SK-N-SH (cell line): ENCODE data around the gene MON1B. TPM values are rescaled to one million over a fixed set of nuclear protein-coding genes. Genes with fewer than 3 reads are reported as not detected.

ENCODE experiments used
- CTCF ChIA-PET: fragments of 300-600, 350-600 bp; formaldehyde crosslinking; extraction: SDS; loops from one replicate; lab custom pipeline; 2021; lab: Yijun Ruan, JAX
- POLR2A ChIA-PET: fragments of 350-600 bp; sonication (Branson Sonifier 250); formaldehyde crosslinking; extraction: SDS; loops from one replicate; lab custom pipeline; 2020; ENCODE audit warnings: antibody characterized with exemption, inconsistent platforms; lab: Yijun Ruan, JAX
- DNase-seq: peaks from one replicate; pipeline ENCODE4 v3.0.0; 2012
- H2AFZ ChIP-seq: fragments of 200-600 bp; sonication (generic); 2 replicates; pipeline ENCODE4 v1.8.1; 2016; ENCODE audit warnings: antibody characterized with exemption, mild to moderate bottlenecking, low read depth
- H3F3A ChIP-seq: fragments of 200-600 bp; sonication (generic); replicated peaks from 2 replicates; pipeline ENCODE3; 2016; ENCODE audit warnings: antibody characterized with exemption, mild to moderate bottlenecking; ENCODE audit not compliant: insufficient read depth
- H3K27ac ChIP-seq, 2 experiments: fragments of 200-500 bp in 1 of 2; fragments of 200-600 bp in 1 of 2; sonication (Bioruptor generic) in 1 of 2; sonication (generic), shearing (Covaris generic) in 1 of 2; 2 replicates each; pipeline versions ENCODE4 v1.5.1 to v1.6.1; 2014 to 2016; ENCODE audit warnings: low read depth in 2 of 2, inconsistent platforms in 1 of 2, low read length in 1 of 2, mild to moderate bottlenecking in 1 of 2, mixed read lengths in 1 of 2
- H3K27me3 ChIP-seq: fragments of 200-600 bp; sonication (generic), shearing (Covaris generic); 2 replicates; pipeline ENCODE4 v1.6.1; 2016; ENCODE audit warnings: mixed run types; ENCODE audit not compliant: insufficient read depth
- H3K36me3 ChIP-seq, 2 experiments: fragments of 200-500 bp in 1 of 2; fragments of 200-600 bp in 1 of 2; sonication (Bioruptor generic) in 1 of 2; sonication (generic) in 1 of 2; replicated peaks in 1 of 2; 2 replicates each; pipeline versions ENCODE3 to v1.5.1; 2014 to 2016; ENCODE audit warnings: low read length in 1 of 2, mild to moderate bottlenecking in 1 of 2; ENCODE audit not compliant: insufficient read depth in 2 of 2, control insufficient read depth in 1 of 2
- H3K4me1 ChIP-seq, 2 experiments: fragments of 200-500 bp in 1 of 2; fragments of 200-600 bp in 1 of 2; sonication (Bioruptor generic) in 1 of 2; sonication (generic), shearing (Covaris generic) in 1 of 2; 2 replicates each; pipeline versions ENCODE4 v1.5.1 to v1.6.1; 2014 to 2016; ENCODE audit warnings: low read depth in 1 of 2, low read length in 1 of 2, mixed run types in 1 of 2; ENCODE audit not compliant: insufficient read depth in 2 of 2, control insufficient read depth in 1 of 2
- H3K4me2 ChIP-seq: fragments of 200-600 bp; sonication (generic), shearing (Covaris generic); 2 replicates; pipeline ENCODE4 v1.6.1; 2017; ENCODE audit warnings: mixed run types
- H3K4me3 ChIP-seq, 2 experiments: fragments of 200-500 bp in 1 of 2; fragments of 200-600 bp in 1 of 2; sonication (Bioruptor generic) in 1 of 2; sonication (generic), shearing (Covaris generic) in 1 of 2; 2 replicates each; pipeline versions ENCODE4 v1.5.1 to v1.8.1; 2014 to 2016; ENCODE audit warnings: low read depth in 2 of 2, inconsistent platforms in 1 of 2, low read length in 1 of 2, mild to moderate bottlenecking in 1 of 2, mixed read lengths in 1 of 2, moderate library complexity in 1 of 2
- H3K79me2 ChIP-seq: fragments of 200-600 bp; sonication (generic); 2 replicates; pipeline ENCODE4 v1.8.1; 2017; ENCODE audit warnings: mild to moderate bottlenecking; ENCODE audit not compliant: insufficient read depth
- H3K9ac ChIP-seq: fragments of 200-600 bp; sonication (generic); 2 replicates; pipeline ENCODE4 v1.6.1; 2017; ENCODE audit warnings: mixed run types
- H3K9me2 ChIP-seq: fragments of 200-600 bp; sonication (generic); 2 replicates; pipeline ENCODE4 v1.6.1; 2017; ENCODE audit warnings: mixed run types
- H3K9me3 ChIP-seq: fragments of 200-600 bp; sonication (generic); 2 replicates; pipeline ENCODE4 v1.6.1; 2017; ENCODE audit warnings: mixed run types, mild to moderate bottlenecking, moderate library complexity
- H4K20me1 ChIP-seq: fragments of 200-600 bp; sonication (generic); 2 replicates; pipeline ENCODE4 v1.6.1; 2017; ENCODE audit warnings: mild to moderate bottlenecking, mixed run types; ENCODE audit not compliant: insufficient read depth
- CHD2 ChIP-seq: fragments of 150-350 bp; IDR thresholded peaks from 2 replicates; pipeline ENCODE4 v1.6.1; 2018; ENCODE audit warnings: low read length; ENCODE audit not compliant: partially characterized antibody
- ELF1 ChIP-seq: IDR thresholded peaks from 2 replicates; pipeline ENCODE4 v1.4.0; 2012
- EP300 ChIP-seq, 2 experiments: IDR thresholded peaks; 2 replicates each; pipeline versions ENCODE4 v1.4.0 to v1.6.1; 2012; ENCODE audit warnings: borderline replicate concordance in 1 of 2, low read depth in 1 of 2, low read length in 1 of 2
- FOSL2 ChIP-seq: IDR thresholded peaks from 2 replicates; pipeline ENCODE4 v1.4.0; 2012; ENCODE audit warnings: low read depth, mild to moderate bottlenecking, moderate library complexity, borderline replicate concordance
- GABPA ChIP-seq: IDR thresholded peaks from 2 replicates; pipeline ENCODE4 v1.4.0; 2012; ENCODE audit warnings: low read depth, mild to moderate bottlenecking
- IRF3 ChIP-seq: fragments of 150-350 bp; IDR thresholded peaks from 2 replicates; pipeline ENCODE4 v1.6.1; 2016; ENCODE audit warnings: mild to moderate bottlenecking, low read depth, low read length
- MAX ChIP-seq: IDR thresholded peaks from 2 replicates; pipeline ENCODE4 v1.4.0; 2012; ENCODE audit warnings: low read depth
- MEF2A ChIP-seq: IDR thresholded peaks from 2 replicates; pipeline ENCODE4 v1.4.0; 2012; ENCODE audit warnings: low read depth, borderline replicate concordance
- MXI1 ChIP-seq: IDR thresholded peaks from 2 replicates; pipeline ENCODE4 v1.6.1; 2012; ENCODE audit warnings: mild to moderate bottlenecking, low read depth, low read length, improper control_type of control experiment
- NFIC ChIP-seq: IDR thresholded peaks from 2 replicates; pipeline ENCODE4 v1.4.0; 2012; ENCODE audit warnings: borderline replicate concordance
- PBX3 ChIP-seq: IDR thresholded peaks from 2 replicates; pipeline ENCODE4; 2012
- POLR2AphosphoS5 ChIP-seq: IDR thresholded peaks from 2 replicates; pipeline ENCODE4 v1.6.1; 2012; ENCODE audit warnings: low read depth, low read length
- RAD21 ChIP-seq: IDR thresholded peaks from 2 replicates; pipeline ENCODE4 v1.6.1; 2012; ENCODE audit warnings: mild to moderate bottlenecking, low read length
- RCOR1 ChIP-seq: fragments of 150-350 bp; IDR thresholded peaks from 2 replicates; pipeline ENCODE4 v1.6.1; 2017; ENCODE audit warnings: antibody characterized with exemption, low read length
- SMC3 ChIP-seq: IDR thresholded peaks from 2 replicates; pipeline ENCODE4 v1.6.1; 2012; ENCODE audit warnings: low read depth, low read length, improper control_type of control experiment
- TAF1 ChIP-seq: IDR thresholded peaks from 2 replicates; pipeline ENCODE4 v1.6.1; 2012; ENCODE audit warnings: low read depth, mild to moderate bottlenecking, low read length, moderate library complexity, borderline replicate concordance
- TEAD4 ChIP-seq: IDR thresholded peaks from 2 replicates; pipeline ENCODE4 v1.4.0; 2012; ENCODE audit warnings: mild to moderate bottlenecking, borderline replicate concordance; ENCODE audit not compliant: insufficient read depth
- USF1 ChIP-seq: IDR thresholded peaks from 2 replicates; pipeline ENCODE4 v1.4.0; 2012; ENCODE audit warnings: low read depth, borderline replicate concordance
- YY1 ChIP-seq: IDR thresholded peaks from 2 replicates; pipeline ENCODE4 v1.4.0; 2012; ENCODE audit warnings: low read depth, mild to moderate bottlenecking
- WGBS: methylation state at CpG from one replicate; pipeline ENCODE4 v1.1.6; 2017; ENCODE audit warnings: low lambda C conversion rate; 5-methylcytosine and 5-hydroxymethylcytosine counted together
- polyA plus RNA-seq, 3 experiments: library from polyadenylated mRNA; depleted of rRNA; stranded (reverse); fragments of >200 nt; gene quantifications; 2 replicates each; pipeline ENCODE4 v1.2.3, GENCODE V29; 2012

MON1B gene
- polyA plus RNA-seq, 1 of the 3 experiments (the other 2 are of a cell fraction), result 16.9 TPM

DNA sequence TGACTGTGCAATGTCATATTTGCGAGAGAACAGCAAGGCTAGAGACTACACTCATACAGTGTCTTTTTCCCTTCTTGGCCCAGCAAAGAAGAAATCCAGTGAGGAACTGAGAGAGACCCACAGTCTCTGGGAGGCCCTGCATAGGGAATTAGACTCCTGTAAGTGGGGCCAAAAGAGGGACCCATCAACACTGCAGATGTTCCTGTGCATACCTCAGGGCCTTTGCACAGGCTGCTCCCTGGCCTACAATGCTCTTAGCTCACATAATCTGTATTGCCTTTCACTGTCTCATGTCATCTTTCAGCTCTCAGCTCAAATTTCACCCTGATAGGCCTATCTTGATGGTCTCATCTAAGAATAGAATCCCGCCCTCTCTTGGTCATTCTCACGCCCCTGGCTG, 17.4 kb downstream of the MON1B start:
- H3K27ac ChIP-seq, result no peak overlapping the region
- peaks cover 0 to 10% of the 10 kb centered on the region in 2 experiments; a peak in 1 of 4 replicates for H3K4me1 ChIP-seq
- no peaks in the 10 kb centered on the region for H3K36me3 ChIP-seq
- H3K4me3 ChIP-seq, result no peak overlapping the region
- no peaks in the 10 kb centered on the region for H3K79me2 ChIP-seq
- H3K4me2 ChIP-seq, result no peak overlapping the region
- H3K9ac ChIP-seq, result no peak overlapping the region
- peaks cover 10% of the 10 kb centered on the region for H3F3A ChIP-seq
- H4K20me1 ChIP-seq, result no peaks in the 10 kb centered on the region
- no peaks in the 10 kb centered on the region for H3K9me2 ChIP-seq
- ChIA-PET CTCF (no interaction called here), POLR2A (no interaction called here)
- no peak for DNase-seq
- WGBS, result 78% methylated on average over 3 of the region's 3 CpGs
- no peaks in the 10 kb centered on the region for H3K27me3 ChIP-seq
- TF ChIP-seq YY1 (no peak), RAD21 (no peak), EP300 (IDR thresholded peaks at IDR 0.05; ENCODE audit: borderline replicate concordance in 1 of 2, low read depth in 1 of 2, low read length in 1 of 2) (no peak), SMC3 (no peak), MXI1 (no peak), IRF3 (no peak), MEF2A (no peak), POLR2AphosphoS5 (no peak), TAF1 (no peak), ELF1 (no peak), USF1 (no peak), TEAD4 (no peak), FOSL2 (no peak)
- H3K9me3 ChIP-seq, result no peaks in the 10 kb centered on the region
- H2AFZ ChIP-seq, result no peak overlapping the region

GRCh38 chr16:77211880-77212740, 21.1 kb downstream of the MON1B start:
- WGBS, result 5% methylated on average over 18 of the region's 66 CpGs
- Histone ChIP-seq H4K20me1 (no peaks in the 10 kb centered on the region), H3K9me2 (no peaks in the 10 kb centered on the region), H3F3A (peaks cover 19% of the 10 kb centered on the region)
- DNase-seq, result peak; percentile 96
- POLR2A ChIA-PET, result interaction anchor here (1.1 to 1.5 kb wide), 3 partner anchors 15 to 21 kb away, joined by 3 to 6 read pairs (median 3); partner anchors contain the start of gene MON1B
- TF ChIP-seq RCOR1 (peak; percentile 3; the same call in 1 of the 2 replicates), MAX (peak; percentile 39; the same call in 1 of the 2 replicates), PBX3 (0 out of 2 replicates have a peak, but pooled peaks have one; percentile 17), GABPA (no peak), POLR2AphosphoS5 (peak; percentile 47), RAD21 (no peak), MXI1 (peak; percentile 23; the same call in 1 of the 2 replicates), CHD2 (peak; percentile 29), NFIC (no peak)
- TF ChIP-seq, all 33 proteins: peak for 6
- peak overlapping the region; percentile 88 for H2AFZ ChIP-seq
- no peaks in the 10 kb centered on the region for H3K9me3 ChIP-seq
- H3K4me1 ChIP-seq, result peaks cover 0 to 13% of the 10 kb centered on the region in 2 experiments; a peak in 1 of 4 replicates
- no peaks in the 10 kb centered on the region for H3K36me3 ChIP-seq
- H3K27ac ChIP-seq, result peak overlapping the region; percentile 72 to 78
- peak overlapping the region; percentile 67 to 69 for H3K4me3 ChIP-seq
- H3K27me3 ChIP-seq, result no peaks in the 10 kb centered on the region
- no peaks in the 10 kb centered on the region for H3K79me2 ChIP-seq
- H3K4me2 ChIP-seq, result peak overlapping the region; percentile 90
- CTCF ChIA-PET, result interaction anchor here (0.6 to 1.6 kb wide), 4 partner anchors 16 to 372 kb away, joined by 3 to 4 read pairs (median 4); no protein-coding TSS in a partner anchor
- H3K9ac ChIP-seq, result peak overlapping the region; percentile 82
